HG03060 (cell line): Measurements from ENCODE around the gene ZNF335.
"Not testable (repeated sequence)": the region's sequence is repeated elsewhere in the genome, so short reads cannot be mapped to it uniquely, and the experiment has no call there.

Experiments used
- ATAC-seq: cut with Tn5 transposase; IDR thresholded peaks from one replicate; pipeline ENCODE4 v1.9.1; 2021; ENCODE audit warnings: low read depth, moderate number of reproducible peaks; ENCODE audit not compliant: unreplicated experiment

Gene ZNF335

GRCh38 chr20:45938727-45939438 lies 33.1 kb downstream of the ZNF335 start:
- ATAC-seq: no peak

GRCh38 chr20:45937765-45938164 lies 34.2 kb downstream of the ZNF335 start:
- no peak for ATAC-seq

GRCh38 chr20:45935416-45936046 lies 36.5 kb downstream of the ZNF335 start:
- no peak for ATAC-seq

GRCh38 chr20:45934586-45935415 lies 37.2 kb downstream of the ZNF335 start, which contains the start of gene PCIF1:
TSS of gene PCIF1 (plus strand) at chr20:45934683. CDS start at chr20:45939000, 4,317 bp downstream.
- peak; percentile 74 for ATAC-seq

- ATAC-seq: no peak
These were observed 37.9 kb downstream of the ZNF335 start for GRCh38 chr20:45934046-45934585.

GRCh38 chr20:45933266-45934045 lies 38.5 kb downstream of the ZNF335 start:
- no peak for ATAC-seq

- not testable (repeated sequence) for ATAC-seq
These were observed 40.3 kb downstream of the ZNF335 start for GRCh38 chr20:45931680-45932079.

- ATAC-seq: no peak
These were observed 44.7 kb downstream of the ZNF335 start for GRCh38 chr20:45927071-45927878.

- no peak for ATAC-seq
These were observed 45.3 kb downstream of the ZNF335 start for GRCh38 chr20:45926731-45927070.

- ATAC-seq: no peak
These were observed 46.0 kb downstream of the ZNF335 start for GRCh38 chr20:45925821-45926506.

- ATAC-seq: no peak
These were observed 47.4 kb downstream of the ZNF335 start for GRCh38 chr20:45924391-45925261.

GRCh38 chr20:45921337-45922189 lies 50.4 kb downstream of the ZNF335 start:
- ATAC-seq: no peak

- ATAC-seq: no peak
These were observed 51.3 kb downstream of the ZNF335 start for GRCh38 chr20:45920462-45921336.

GRCh38 chr20:45919542-45920399 lies 52.2 kb downstream of the ZNF335 start:
- no peak for ATAC-seq
